Activated T-helper 9 cell treated with anti-CD3 and anti-CD28 coated beads, Interleukin-2, amount 50 U/mL, for 16 hours (primary cell): ENCODE data around the gene KLHDC1.

Experiments used
- DNase-seq: peaks from one replicate; pipeline ENCODE4 v3.0.0-alpha.2; 2020; ENCODE audit warnings: low read depth

The KLHDC1 gene

GRCh38 chr14:49786315-49786714 lies 93.4 kb downstream of the KLHDC1 start:
- no peak for DNase-seq

- DNase-seq, result no peak
These were observed 99.7 kb downstream of the KLHDC1 start for GRCh38 chr14:49792618-49793017.

- DNase-seq, result no peak
These were observed 103.1 kb downstream of the KLHDC1 start for GRCh38 chr14:49796025-49796424.
